HEK293 (cell line): Measurements from ENCODE around the gene CMTM2.

Experiments used
- CTCF ChIA-PET: fragments of 350-600 bp; formaldehyde crosslinking; extraction: SDS; loops from one replicate; lab custom pipeline; 2021; ENCODE audit warnings: antibody characterized with exemption; lab: Yijun Ruan, JAX
- POLR2A ChIA-PET: fragments of 300-600 bp; formaldehyde crosslinking; extraction: SDS; loops from one replicate; lab custom pipeline; 2020; ENCODE audit warnings: antibody characterized with exemption, inconsistent platforms; lab: Yijun Ruan, JAX
- H3K27ac ChIP-seq: fragments of 200-500 bp; sonication (Bioruptor generic); 2 replicates; pipeline ENCODE4 v1.5.1; 2014; ENCODE audit warnings: low read depth, low read length, control low read depth, inconsistent platforms; ENCODE audit errors: extremely low read depth
- H3K36me3 ChIP-seq, 2 experiments: fragments of 200-500 bp in 1 of 2; sonication (Bioruptor generic) in 1 of 2; 1 replicate in 1 of 2; 2 replicates in 1 of 2; pipeline ENCODE4 v1.5.1; 2014 to 2017; ENCODE audit warnings: inconsistent platforms in 2 of 2, low read length in 2 of 2; ENCODE audit not compliant: control insufficient read depth in 2 of 2, insufficient read depth in 1 of 2
- H3K4me1 ChIP-seq: fragments of 200-500 bp; sonication (Bioruptor generic); 2 replicates; pipeline ENCODE4 v1.5.1; 2014; ENCODE audit warnings: mild to moderate bottlenecking, low read length, inconsistent platforms; ENCODE audit not compliant: control insufficient read depth, insufficient read depth
- H3K4me3 ChIP-seq: 2 replicates; pipeline ENCODE4 v1.5.1; 2011; ENCODE audit warnings: low read depth, mild to moderate bottlenecking, control low read depth, low read length, moderate library complexity
- H3K9me3 ChIP-seq: fragments of 200-500 bp; sonication (Bioruptor generic); 2 replicates; pipeline ENCODE4 v1.5.1; 2014; ENCODE audit warnings: low read depth, low read length, inconsistent platforms; ENCODE audit not compliant: control insufficient read depth, insufficient read depth
- GLI2 ChIP-seq: fragments of 450-650 bp; formaldehyde crosslinking; IDR thresholded peaks from 2 replicates; pipeline ENCODE4; 2017; ENCODE audit warnings: missing biosample characterization, missing genetic modification characterization, low read depth, borderline replicate concordance
- KLF1 ChIP-seq: fragments of 450-650 bp; formaldehyde crosslinking; IDR thresholded peaks from 2 replicates; pipeline ENCODE4 v1.5.1; 2016; ENCODE audit warnings: missing biosample characterization, missing genetic modification characterization
- KLF17 ChIP-seq: fragments of 450-650 bp; formaldehyde crosslinking; IDR thresholded peaks from 2 replicates; pipeline ENCODE4 v1.5.1; 2016; ENCODE audit warnings: missing biosample characterization, missing genetic modification characterization
- PRDM2 ChIP-seq: fragments of 450-650 bp; formaldehyde crosslinking; IDR thresholded peaks from 2 replicates; pipeline ENCODE4 v1.5.1; 2016; ENCODE audit warnings: missing biosample characterization, missing genetic modification characterization, borderline replicate concordance
- REPIN1 ChIP-seq: fragments of 450-650 bp; formaldehyde crosslinking; IDR thresholded peaks from 2 replicates; pipeline ENCODE4 v1.5.1; 2017; ENCODE audit warnings: missing biosample characterization, missing genetic modification characterization, low read depth
- SCRT1 ChIP-seq: fragments of 450-650 bp; formaldehyde crosslinking; IDR thresholded peaks from 2 replicates; pipeline ENCODE4 v1.5.1; 2016; ENCODE audit warnings: missing biosample characterization, missing genetic modification characterization, borderline replicate concordance
- ZBTB7A ChIP-seq: fragments of 450-650 bp; formaldehyde crosslinking; IDR thresholded peaks from 2 replicates; pipeline ENCODE4 v1.5.1; 2016; ENCODE audit warnings: low read depth, missing biosample characterization, missing genetic modification characterization
- ZFHX2 ChIP-seq: fragments of 450-650 bp; formaldehyde crosslinking; conservative IDR thresholded peaks from 2 replicates; pipeline ENCODE4 v1.5.1; 2016; ENCODE audit warnings: missing biosample characterization, missing genetic modification characterization
- ZNF146 ChIP-seq: fragments of 450-650 bp; formaldehyde crosslinking; IDR thresholded peaks from 2 replicates; pipeline ENCODE4 v1.5.1; 2016; ENCODE audit warnings: missing biosample characterization, missing genetic modification characterization
- ZNF292 ChIP-seq: fragments of 450-650 bp; formaldehyde crosslinking; IDR thresholded peaks from 2 replicates; pipeline ENCODE4 v1.5.1; 2016; ENCODE audit warnings: low read depth, missing biosample characterization, missing genetic modification characterization, borderline replicate concordance
- ZNF341 ChIP-seq: fragments of 450-650 bp; formaldehyde crosslinking; IDR thresholded peaks from 2 replicates; pipeline ENCODE4; 2016; ENCODE audit warnings: low read depth, missing biosample characterization, missing genetic modification characterization
- ZNF394 ChIP-seq: fragments of 450-650 bp; formaldehyde crosslinking; IDR thresholded peaks from 2 replicates; pipeline ENCODE4 v1.5.1; 2016; ENCODE audit warnings: missing biosample characterization, missing genetic modification characterization, mild to moderate bottlenecking, moderate library complexity, borderline replicate concordance
- ZNF416 ChIP-seq: fragments of 450-650 bp; formaldehyde crosslinking; IDR thresholded peaks from 2 replicates; pipeline ENCODE4 v1.5.1; 2016; ENCODE audit warnings: missing biosample characterization, missing genetic modification characterization
- ZNF561 ChIP-seq: fragments of 450-650 bp; IDR thresholded peaks from 2 replicates; pipeline ENCODE4 v1.5.1; 2018; ENCODE audit warnings: missing biosample characterization, missing genetic modification characterization, borderline replicate concordance
- ZNF777 ChIP-seq: fragments of 450-650 bp; formaldehyde crosslinking; IDR thresholded peaks from 2 replicates; pipeline ENCODE4 v1.5.1; 2017; ENCODE audit warnings: missing biosample characterization, missing genetic modification characterization, borderline replicate concordance
- ZSCAN4 ChIP-seq: fragments of 450-650 bp; formaldehyde crosslinking; IDR thresholded peaks from 2 replicates; pipeline ENCODE4 v1.5.1; 2017; ENCODE audit warnings: missing biosample characterization, missing genetic modification characterization
- ZXDB ChIP-seq: fragments of 450-650 bp; formaldehyde crosslinking; IDR thresholded peaks from 2 replicates; pipeline ENCODE4 v1.5.1; 2016; ENCODE audit warnings: missing biosample characterization, missing genetic modification characterization
- TF ChIP-seq, protein P1 (sequence below): fragments of 450-650 bp; formaldehyde crosslinking; IDR thresholded peaks from 2 replicates; pipeline ENCODE4 v1.5.1; 2016; ENCODE audit warnings: missing biosample characterization, missing genetic modification characterization
- TF ChIP-seq, protein P2 (sequence below): fragments of 450-650 bp; formaldehyde crosslinking; IDR thresholded peaks from 2 replicates; pipeline ENCODE4 v1.5.1; 2016; ENCODE audit warnings: missing biosample characterization, missing genetic modification characterization
- TF ChIP-seq, protein P3 (sequence below): fragments of 450-650 bp; formaldehyde crosslinking; IDR thresholded peaks from 2 replicates; pipeline ENCODE4 v1.5.1; 2016; ENCODE audit warnings: missing biosample characterization, missing genetic modification characterization
- TF ChIP-seq, protein P4 (sequence below): fragments of 450-650 bp; formaldehyde crosslinking; IDR thresholded peaks from 2 replicates; pipeline ENCODE4 v1.5.1; 2017; ENCODE audit warnings: missing biosample characterization, missing genetic modification characterization

Gene CMTM2

GRCh38 chr16:66605177-66605978 lies 26.1 kb downstream of the CMTM2 start:
- H3K4me1 ChIP-seq: no peaks in the 10 kb centered on the region
- peak overlapping the region; percentile 69 for H3K4me3 ChIP-seq
- ChIA-PET CTCF (interaction anchor here (0.6 kb wide), 1 partner anchor 200 kb away, joined by 4 read pairs; no protein-coding TSS in a partner anchor), POLR2A (no interaction called here)
- peak overlapping the region; percentile 59 for H3K27ac ChIP-seq
- no peaks in the 10 kb centered on the region for H3K9me3 ChIP-seq
- peaks cover 0 to 18% of the 10 kb centered on the region in 2 experiments; a peak in 1 of 3 replicates for H3K36me3 ChIP-seq
- no peak for TF ChIP-seq ZSCAN4 (tag by site-specific recombination)
- TF ChIP-seq, protein P1, sequence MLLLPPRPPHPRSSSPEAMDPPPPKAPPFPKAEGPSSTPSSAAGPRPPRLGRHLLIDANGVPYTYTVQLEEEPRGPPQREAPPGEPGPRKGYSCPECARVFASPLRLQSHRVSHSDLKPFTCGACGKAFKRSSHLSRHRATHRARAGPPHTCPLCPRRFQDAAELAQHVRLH (tag by site-specific recombination): no peak
- TF ChIP-seq SCRT1 (tag by site-specific recombination): peak; percentile 90; the same call in 1 of the 2 replicates
- no peak for TF ChIP-seq ZNF561 (tag by site-specific recombination)
- no peak for TF ChIP-seq ZNF416 (tag by site-specific recombination)
- TF ChIP-seq, protein P2, sequence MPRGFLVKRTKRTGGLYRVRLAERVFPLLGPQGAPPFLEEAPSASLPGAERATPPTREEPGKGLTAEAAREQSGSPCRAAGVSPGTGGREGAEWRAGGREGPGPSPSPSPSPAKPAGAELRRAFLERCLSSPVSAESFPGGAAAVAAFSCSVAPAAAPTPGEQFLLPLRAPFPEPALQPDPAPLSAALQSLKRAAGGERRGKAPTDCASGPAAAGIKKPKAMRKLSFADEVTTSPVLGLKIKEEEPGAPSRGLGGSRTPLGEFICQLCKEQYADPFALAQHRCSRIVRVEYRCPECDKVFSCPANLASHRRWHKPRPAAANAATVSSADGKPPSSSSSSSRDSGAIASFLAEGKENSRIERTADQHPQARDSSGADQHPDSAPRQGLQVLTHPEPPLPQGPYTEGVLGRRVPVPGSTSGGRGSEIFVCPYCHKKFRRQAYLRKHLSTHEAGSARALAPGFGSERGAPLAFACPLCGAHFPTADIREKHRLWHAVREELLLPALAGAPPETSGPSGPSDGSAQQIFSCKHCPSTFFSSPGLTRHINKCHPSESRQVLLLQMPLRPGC (tag by site-specific recombination): no peak
- no peak for TF ChIP-seq REPIN1 (tag by site-specific recombination)
- no peak for TF ChIP-seq KLF17 (tag by site-specific recombination)
- TF ChIP-seq ZNF292 (tag by site-specific recombination): no peak
- TF ChIP-seq ZFHX2 (tag by site-specific recombination): peak; percentile 64
- TF ChIP-seq ZNF146 (tag by site-specific recombination): no peak
- peak; percentile 45 for TF ChIP-seq ZNF341
- TF ChIP-seq ZNF777: no peak
- TF ChIP-seq ZXDB (tag by site-specific recombination): 0 out of 2 replicates have a peak, but pooled peaks have one; percentile 46
- no peak for TF ChIP-seq GLI2 (tag by site-specific recombination)
- TF ChIP-seq, protein P3, sequence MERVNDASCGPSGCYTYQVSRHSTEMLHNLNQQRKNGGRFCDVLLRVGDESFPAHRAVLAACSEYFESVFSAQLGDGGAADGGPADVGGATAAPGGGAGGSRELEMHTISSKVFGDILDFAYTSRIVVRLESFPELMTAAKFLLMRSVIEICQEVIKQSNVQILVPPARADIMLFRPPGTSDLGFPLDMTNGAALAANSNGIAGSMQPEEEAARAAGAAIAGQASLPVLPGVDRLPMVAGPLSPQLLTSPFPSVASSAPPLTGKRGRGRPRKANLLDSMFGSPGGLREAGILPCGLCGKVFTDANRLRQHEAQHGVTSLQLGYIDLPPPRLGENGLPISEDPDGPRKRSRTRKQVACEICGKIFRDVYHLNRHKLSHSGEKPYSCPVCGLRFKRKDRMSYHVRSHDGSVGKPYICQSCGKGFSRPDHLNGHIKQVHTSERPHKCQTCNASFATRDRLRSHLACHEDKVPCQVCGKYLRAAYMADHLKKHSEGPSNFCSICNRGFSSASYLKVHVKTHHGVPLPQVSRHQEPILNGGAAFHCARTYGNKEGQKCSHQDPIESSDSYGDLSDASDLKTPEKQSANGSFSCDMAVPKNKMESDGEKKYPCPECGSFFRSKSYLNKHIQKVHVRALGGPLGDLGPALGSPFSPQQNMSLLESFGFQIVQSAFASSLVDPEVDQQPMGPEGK (tag by site-specific recombination): peak; percentile 52
- TF ChIP-seq PRDM2 (tag by site-specific recombination): no peak
- TF ChIP-seq ZBTB7A (tag by site-specific recombination): no peak
- TF ChIP-seq KLF1 (tag by site-specific recombination): 0 out of 2 replicates have a peak, but pooled peaks have one; percentile 47
- TF ChIP-seq ZNF394: no peak
- TF ChIP-seq, protein P4, sequence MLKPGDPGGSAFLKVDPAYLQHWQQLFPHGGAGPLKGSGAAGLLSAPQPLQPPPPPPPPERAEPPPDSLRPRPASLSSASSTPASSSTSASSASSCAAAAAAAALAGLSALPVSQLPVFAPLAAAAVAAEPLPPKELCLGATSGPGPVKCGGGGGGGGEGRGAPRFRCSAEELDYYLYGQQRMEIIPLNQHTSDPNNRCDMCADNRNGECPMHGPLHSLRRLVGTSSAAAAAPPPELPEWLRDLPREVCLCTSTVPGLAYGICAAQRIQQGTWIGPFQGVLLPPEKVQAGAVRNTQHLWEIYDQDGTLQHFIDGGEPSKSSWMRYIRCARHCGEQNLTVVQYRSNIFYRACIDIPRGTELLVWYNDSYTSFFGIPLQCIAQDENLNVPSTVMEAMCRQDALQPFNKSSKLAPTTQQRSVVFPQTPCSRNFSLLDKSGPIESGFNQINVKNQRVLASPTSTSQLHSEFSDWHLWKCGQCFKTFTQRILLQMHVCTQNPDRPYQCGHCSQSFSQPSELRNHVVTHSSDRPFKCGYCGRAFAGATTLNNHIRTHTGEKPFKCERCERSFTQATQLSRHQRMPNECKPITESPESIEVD (tag by site-specific recombination): no peak
